ENCODE measurements around the gene IREB2.
"Not testable (repeated sequence)": the region's sequence is repeated elsewhere in the genome, so short reads cannot be mapped to it uniquely, and the experiment has no call there.

The IREB2 gene

DNA sequence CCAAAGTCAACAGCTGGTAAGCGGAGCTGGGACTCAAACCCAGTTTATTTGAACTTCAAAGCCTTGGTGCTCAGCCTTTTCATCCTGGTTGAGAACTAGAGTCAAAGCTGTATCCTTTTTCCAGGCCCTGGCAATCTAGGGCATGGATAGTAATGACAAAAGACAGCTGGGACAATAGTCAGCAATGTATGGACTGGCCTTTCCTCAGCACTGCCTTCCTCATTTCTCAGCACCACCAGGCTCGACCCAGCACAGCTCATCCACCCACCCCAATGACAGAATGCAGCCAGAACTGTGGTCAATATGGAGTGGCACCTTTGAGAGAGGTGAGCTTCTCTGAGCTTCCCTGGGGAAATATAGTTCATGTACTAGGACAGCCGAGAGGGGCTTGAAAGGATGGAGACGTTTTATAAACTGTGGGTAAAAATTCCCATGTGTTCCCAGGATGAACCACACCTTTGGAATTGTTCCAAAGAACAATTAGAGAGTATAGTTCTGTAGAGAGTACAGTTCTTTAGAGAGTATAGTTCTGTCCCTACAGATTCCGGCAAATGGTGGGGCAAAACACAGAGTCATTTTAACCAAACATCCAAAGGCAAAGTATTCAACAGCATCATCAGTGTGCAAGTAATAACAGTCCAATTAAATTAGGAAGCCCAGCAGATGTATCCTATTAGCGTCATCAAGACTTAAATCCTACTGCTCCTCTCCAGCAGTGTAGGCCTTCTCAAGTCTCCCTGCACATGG, 30.2 kb upstream of the IREB2 start:
- no peak for DNase-seq

DNA sequence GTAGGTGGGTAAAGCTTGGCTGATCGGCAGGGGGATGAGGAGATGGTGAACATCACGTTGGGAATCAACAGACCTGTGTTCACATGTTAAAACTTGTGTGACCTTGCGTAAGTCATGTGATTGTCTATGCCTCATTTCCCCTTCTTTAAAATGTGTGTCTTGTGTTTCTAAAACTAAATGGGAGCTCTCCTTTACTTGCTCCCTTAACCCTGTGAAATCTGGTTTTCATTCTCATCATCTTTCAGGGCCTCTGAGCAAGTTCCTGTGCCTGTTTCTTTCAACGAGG, 29.7 kb upstream of the IREB2 start:
- DNase-seq = no peak

DNA sequence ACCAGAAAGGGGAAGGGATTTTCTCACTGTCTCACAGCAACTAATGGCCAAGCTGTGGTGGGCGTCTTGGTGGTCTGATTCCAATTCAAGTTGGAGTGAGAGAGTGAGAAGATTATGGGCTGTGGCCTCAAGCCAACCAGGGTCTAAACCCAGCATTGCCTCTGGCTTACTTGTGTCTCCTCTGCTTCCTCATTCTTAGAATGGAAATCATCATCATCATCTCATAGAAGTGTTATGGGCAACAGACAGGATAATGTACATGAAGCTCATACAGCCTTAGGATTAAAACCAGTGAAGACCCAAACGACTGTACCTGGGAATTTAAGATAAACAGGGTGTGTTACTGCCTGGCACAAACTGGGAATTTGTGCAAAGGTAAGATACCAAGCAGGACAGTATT, 29.1 kb upstream of the IREB2 start:
- no peak for DNase-seq

DNA sequence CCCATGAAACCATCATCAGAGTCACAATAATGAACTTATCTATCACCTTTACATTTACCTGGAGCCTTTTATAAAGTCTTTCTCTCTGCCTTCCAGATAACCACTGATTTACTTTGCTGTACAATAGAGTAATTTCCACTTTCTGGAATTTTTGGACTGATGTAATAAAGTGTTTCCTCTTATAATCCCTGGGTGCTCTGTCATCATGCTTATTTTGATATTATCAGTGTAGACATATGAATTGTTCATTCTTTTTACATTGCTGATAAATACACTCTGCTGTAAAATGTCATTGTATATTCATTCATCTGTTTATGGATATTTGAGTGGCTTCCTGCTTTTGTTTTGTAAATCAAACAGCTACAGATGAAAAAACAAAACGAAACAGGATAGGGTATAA, 27.0 kb upstream of the IREB2 start:
- peak; percentile 6 for DNase-seq

DNA sequence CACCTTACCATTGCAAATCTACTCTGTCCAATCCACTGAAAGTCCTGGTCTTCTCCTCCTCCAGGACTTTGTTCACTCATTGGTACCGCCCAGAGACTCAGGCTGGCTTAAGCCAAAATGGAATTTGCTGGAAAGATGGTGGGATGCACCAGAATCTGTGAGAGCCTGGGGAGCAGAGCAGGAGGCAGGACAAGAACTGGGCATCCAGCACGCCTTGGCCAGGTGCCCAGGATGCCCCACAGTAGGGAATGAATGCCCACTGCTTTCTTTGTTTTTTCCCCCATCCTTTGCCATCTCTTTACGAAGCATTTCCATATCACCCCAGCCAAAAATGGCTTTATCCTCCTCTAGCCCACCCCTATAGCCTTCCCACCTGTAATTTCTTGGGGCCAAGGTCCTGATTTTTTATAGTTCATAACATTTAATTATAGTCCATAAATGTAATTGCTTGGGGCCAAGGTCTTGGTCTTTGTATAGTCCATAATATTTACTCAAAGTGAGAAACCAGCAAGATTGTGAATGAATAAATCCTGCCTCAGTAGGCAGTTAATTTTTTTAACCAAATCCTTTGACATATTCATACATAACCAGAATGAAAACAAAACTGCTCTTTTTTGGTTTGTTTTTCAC, 23.3 kb upstream of the IREB2 start:
- DNase-seq = no peak

DNA sequence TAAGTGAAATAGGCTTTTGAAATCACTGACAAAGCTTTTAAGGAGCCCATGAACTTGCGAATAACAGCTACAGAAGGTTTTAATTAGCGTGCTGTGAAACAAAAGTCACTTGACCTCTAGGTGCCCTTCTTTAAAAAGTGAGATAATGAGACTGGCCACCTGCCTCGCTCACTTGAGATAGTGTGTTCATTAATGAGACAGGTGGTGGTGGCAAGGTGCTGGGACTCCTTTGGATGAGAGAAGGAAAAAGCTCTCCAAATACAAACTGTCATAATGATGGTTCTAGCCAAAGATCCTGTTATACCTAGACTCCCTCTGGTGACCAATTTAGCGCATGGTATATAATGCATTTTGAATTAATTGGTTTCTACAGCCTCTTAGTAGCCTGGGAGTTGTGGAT, 22.7 kb upstream of the IREB2 start:
- peak; percentile 53 for DNase-seq

DNA sequence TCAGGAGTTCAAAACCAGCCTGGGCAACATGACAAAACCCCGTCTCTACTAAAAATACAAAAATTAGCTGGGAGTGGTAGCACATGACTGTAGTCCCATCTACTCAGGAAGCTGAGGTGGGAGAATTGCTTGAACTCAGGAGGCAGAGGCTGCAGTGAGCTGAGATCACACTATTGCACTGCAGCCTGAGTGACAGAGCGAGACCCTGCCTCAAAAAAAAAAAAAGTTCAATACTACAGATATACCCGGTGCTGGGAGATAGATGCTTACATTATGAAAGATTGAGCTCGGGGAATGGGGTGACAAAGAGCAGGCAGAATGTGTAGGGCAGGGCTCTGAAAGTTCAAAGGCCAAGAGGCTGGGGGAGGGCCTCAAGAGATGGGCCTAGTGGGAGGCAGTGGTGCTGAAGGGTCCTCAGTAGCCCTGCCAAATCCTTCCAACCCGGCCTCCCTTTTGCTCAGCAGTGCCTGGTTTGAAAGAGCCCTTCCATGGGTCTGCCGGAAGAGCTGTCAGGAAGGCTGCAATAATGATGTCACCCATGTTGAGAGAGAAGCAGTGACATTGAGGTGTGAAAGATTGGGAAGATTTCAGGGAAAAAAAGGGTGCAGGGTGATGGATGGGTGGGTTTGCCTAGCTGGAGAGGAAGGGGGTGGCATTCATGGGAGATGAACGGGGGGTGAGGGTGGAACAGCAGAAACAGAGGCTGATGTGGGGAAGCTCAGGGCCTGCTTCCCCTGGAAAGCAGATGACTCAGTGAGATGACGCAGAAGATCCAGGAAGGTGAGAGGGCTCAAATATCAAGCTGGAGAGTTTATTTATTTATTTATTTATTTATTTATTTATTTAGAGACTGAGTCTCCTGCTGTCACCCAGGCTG, 20.0 kb upstream of the IREB2 start:
- DNase-seq = no peak

DNA sequence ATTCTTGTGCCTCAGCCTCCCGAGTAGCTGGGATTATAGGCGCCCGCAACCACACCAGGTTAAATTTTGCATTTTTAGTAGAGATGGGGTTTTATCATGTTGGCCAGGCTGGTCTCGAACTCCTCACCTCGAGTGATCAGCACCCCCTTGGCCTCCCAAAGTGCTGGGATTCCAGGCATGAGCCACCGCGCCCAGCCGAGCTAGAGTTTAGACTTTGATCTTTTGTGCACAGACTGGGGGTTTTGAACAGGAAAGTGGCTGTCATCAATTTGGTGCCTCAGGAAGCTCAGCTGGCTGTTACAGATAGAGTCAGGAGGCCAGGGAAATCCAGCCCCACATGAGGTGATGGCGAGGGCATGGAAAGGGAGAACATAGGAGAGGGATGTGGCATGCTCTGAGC, 19.3 kb upstream of the IREB2 start:
- no peak for DNase-seq

DNA sequence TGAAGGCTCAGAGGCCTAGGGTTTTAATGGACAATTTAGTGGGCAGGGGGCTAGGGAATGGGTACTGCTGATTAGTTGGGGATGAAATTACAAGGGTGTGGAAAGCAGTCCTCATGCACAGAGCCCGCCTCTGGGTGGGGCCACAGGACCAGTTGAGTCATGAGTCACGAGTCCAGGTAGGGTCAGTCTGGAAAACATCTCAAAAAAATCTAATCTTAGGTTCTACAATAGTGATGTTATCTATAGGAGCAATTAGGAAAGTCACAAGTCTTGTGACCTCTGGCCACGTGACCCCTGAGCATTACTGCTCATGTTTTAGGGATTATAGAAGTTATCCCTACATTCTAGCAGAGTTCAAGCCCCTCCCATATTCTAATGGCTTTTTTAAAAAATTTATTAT, 18.6 kb upstream of the IREB2 start:
- DNase-seq = no peak

DNA sequence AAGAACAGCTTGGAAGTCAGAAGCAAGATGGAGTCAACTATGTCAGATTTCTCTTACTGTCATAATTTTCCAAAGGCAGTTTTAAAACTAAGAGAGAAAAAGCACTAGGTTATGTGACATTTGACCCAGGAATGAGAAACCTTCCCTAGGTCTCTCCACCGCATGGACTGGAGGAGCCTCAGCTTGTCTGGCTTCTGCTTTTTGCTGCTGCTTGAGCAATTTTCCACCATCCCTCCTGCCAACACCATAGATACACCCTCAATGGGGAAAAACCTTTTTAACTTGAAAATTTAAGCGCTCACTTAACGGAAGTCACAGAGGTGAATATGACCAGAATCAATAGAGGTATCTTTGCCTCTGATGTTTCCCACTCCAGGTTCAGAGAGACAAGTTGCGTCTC, 17.8 kb upstream of the IREB2 start:
- no peak for DNase-seq

DNA sequence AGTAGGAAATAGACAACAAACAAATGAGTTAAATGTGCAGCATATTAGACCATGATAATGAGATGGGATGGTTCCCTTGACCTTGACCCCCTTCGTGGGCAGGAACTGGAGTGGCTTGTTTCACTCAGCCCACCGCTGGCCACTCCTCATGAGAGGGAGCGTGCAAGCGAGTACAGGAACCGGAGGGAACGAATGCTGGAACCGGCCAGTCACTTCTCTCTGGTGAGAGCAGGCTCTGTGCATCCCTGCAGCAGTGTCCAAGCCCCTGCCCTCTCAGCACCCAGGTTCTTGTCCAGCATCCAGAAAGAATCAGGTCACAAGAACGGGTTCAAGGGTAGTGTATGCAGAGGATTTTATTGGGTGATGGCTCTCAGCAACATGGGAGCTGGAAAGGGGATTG, 17.2 kb upstream of the IREB2 start:
- no peak for DNase-seq

DNA sequence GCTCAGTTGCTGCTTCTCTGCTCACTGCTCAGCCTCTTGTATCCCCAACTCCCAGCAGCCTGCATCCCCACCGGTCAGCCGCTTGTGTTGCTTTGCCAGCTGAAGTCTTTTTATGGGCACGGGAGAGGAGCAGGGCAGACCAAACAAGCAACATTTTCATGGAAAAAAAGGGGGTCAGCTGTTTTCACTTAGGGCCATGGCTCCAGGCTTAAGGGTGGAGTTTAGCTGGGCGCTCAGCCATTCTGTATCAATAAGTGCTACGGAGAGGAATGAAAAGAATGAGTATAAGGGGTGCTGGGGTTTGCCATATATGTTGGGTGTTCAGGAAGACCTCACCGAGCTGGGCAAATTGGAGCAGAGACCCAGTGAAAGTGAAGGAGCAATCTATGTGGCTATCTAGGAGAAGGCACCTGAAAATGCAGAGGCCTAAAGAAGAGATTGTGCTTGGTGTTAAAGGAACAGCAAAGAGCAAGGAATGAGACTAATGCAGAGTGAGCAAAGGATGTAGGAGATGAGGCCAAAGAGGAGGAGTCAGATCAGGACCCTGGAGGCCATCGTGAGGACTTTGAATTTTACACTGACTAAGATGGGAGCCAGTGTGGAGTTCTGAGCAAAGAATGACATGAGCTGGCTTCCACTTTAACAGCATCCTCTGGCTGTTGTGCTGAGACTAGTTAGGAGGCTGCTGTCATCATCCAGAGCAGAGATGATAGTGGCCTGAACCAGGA, 16.6 kb upstream of the IREB2 start:
- DNase-seq = no peak

DNA sequence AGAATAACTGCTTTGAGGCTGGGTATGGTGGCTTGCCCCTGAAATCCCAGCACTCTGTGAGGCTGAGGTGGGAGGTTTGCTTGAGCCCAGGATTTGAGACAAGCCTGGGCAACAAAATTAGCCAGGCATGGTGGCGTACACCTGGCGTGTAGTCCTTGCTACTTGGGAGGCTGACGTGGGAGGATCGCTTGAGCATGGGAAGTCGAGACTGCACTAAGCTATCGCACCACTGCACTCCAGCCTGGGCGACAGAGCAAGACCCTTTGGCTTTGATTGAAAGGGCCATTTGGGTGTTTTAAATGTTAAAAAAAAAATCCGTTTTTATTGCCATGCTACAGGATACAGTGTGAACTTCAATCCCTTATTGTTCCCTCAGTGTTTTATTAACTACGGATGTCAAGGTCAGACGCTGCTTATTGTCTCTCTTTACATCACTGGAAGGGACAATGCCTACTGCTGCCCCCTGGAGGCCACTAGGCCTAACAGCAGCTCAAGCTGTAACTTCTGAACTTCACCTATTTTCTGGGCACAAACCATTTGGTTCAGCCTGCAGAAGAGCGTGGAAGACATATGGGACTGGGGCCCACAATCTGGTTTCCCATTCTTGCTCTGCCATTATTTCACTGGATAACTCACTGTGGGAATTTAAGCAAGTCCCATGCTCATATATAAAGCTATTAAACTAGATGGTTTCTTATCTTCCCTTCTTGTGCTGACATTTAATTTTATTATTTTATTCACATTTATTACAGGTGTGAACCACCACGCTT, 15.3 kb upstream of the IREB2 start:
- peak; percentile 79 for DNase-seq

DNA sequence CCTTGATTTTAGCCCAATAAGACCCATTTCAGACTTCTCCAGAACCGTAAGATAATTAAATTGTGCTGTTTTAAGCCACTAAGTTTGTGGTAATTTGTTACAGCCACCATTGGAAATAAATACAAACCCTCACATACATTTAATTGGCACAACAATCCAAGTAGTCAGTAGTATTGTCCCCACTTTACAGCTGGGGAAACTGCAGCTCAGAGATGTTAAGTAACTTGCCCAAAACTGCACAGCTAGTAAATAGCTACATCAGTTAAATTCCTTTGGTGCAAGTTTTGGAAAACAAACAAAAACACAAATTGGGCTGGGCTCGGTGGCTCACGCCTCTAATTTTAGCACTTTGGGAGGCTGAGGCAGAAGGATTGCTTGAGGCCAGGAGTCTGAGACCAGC, 13.3 kb upstream of the IREB2 start:
- DNase-seq = no peak

DNA sequence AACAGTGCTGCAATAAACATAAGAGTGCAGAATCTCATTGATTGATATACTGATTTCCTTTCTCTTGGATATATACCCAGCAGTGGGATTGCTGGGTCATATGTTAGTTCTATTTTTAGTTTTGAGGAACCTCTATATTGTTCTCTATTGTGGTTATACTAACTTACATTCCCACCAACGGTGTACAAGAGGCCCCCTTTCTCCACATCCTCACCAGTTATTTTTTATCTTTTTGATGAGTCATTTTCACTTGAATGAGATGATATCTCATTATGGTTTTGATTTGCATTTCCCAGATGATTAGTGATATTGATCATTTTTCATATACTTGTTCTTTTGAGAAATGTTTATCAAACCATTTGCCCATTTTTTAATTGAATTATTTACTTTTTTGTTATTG, 12.4 kb upstream of the IREB2 start:
- DNase-seq = peak; percentile 66

DNA sequence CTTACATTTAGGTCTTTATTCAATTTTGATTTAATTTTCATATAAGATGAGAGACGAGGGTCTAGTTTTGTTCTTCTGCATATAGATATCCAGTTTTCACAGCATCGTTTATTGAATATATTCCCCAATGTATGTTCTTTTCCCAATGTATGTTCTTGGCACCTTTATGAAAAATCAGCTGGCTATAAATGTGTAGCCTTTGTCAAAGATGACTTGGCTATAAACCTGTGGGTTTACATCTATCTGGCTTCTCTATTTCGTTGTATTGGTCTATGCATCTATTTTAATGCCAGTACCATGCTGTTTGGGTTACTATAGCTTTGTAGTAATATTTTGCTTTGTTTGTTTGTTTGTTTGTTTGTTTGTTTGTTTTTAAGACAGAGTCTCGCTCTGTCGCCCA, 11.7 kb upstream of the IREB2 start:
- no peak for DNase-seq

DNA sequence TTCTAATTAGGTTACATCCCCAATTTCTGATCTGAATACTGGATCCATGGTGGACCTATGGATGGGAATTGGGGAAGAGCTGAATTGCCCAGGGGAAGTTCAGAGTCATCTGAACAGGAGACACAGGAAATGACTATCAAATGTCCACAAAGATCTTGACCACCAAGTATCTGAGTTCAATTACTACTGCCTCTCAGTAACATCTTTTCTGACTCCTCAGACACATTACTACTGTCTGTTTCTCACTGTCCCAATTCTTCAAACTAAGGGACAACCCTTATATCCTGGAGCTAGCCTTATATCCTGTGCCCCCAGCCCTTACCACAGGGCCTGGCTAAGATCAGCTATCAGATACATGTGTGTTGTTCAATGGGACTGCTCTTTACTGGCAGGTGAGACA, 10.1 kb upstream of the IREB2 start:
- DNase-seq = no peak

DNA sequence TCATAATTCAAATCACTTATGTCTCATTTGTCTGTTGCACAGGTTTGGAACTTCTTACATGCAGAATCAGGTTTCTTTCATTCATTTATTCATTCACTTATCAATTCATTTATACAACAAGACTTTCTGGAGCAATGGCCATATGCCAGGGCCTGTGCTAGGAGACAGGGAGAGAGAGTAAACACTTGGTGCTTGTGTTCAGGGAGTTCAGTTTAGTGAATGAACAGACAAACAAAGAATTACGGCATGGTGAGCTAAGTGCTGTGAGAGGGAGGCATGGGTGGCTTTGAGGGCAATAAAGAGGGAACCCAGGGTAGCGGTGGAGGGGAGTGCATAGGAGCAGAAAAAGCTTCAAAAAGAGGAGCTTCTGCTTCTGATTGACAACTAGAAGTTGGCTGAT, 8.5 kb upstream of the IREB2 start:
- DNase-seq = no peak

DNA sequence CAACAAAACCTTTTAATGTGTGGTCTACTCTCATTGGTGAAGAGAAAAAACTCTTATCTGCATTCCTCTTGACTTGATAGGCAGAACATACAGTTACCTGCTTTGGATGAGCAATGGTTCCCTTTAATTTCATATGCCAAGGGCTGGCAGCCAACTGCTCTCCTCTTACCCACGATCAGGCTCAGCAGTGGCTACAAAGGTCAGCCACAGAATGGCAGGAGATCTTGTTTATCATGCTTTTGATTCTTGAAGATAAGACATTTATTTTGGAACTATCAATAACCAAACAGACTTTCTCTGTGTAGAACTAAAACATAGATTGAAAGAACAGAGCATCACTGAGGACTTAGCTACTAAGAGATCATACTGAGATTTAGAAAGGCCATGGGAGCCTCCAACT, 6.1 kb upstream of the IREB2 start:
- DNase-seq = no peak

DNA sequence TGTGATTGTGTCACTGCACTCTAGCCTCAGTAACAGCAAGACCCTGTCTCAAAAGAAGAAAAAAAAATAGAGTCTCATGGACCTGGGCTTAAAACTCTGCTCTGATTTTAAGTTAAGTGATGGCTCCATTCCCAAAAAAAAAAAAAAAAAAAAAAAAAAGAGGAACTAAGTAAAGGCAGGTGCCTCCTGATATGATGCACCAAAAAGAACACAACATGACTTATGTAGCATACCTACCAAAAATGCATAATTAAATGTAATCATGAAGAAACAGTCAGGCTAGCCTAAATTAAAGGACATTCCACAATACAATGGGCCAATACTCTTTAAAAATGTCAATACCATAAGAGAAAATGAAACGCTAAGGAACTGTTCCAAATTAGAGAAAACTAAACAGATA, 5.4 kb upstream of the IREB2 start:
- DNase-seq = peak; percentile 14

DNA sequence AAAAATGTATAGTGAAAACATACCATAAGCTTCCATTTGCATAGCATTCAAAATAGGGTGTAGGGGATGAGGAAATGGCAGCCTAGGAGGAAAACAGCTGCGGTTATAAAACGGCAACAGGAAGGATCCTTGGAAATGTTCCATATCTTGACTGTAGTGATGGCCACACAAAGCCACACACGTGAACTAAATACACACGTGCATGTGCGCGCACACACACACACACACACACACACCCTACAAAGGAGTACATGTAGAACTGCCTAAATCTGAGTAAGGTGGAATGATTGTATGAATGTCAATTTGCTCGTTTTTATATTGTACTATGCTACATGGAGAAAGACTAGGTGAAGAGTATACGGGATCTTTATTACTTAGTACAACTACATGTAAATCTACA, 3.9 kb upstream of the IREB2 start:
- no peak for DNase-seq

DNA sequence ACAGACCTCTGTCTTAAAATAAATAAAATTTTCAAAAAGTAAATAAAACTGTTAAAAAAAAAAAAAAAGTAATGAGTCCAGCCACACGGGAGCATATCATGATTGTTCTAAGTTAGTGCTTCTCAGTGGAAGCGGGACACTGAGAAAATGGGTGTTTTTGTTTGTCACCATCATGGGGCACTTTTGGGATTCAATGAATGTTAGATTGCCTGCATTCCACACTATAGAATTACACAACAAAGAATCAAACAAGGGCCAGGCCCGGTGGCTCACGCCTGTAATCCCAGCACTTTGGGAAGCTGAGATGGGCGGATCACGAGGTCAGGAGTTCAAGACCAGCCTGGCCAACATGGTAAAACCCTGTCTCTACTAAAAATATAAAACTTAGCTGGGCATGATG, 3.3 kb upstream of the IREB2 start:
- not testable (repeated sequence) for DNase-seq
